GM20000 (cell line): Measurements from ENCODE around the gene ENDOV.
A peak's percentile ranks its signal among the peaks of the same experiment; 100 is the strongest.

Experiments
- DNase-seq: peaks from one replicate; pipeline ENCODE4 v3.0.0; 2012; ENCODE audit warnings: low spot score
- TF ChIP-seq, protein P1 (sequence below): IDR thresholded peaks from 2 replicates; pipeline ENCODE4 v1.5.1; 2012; ENCODE audit warnings: mild to moderate bottlenecking, control low read depth; ENCODE audit errors: extremely low read depth, missing control alignments

ENDOV gene

DNA sequence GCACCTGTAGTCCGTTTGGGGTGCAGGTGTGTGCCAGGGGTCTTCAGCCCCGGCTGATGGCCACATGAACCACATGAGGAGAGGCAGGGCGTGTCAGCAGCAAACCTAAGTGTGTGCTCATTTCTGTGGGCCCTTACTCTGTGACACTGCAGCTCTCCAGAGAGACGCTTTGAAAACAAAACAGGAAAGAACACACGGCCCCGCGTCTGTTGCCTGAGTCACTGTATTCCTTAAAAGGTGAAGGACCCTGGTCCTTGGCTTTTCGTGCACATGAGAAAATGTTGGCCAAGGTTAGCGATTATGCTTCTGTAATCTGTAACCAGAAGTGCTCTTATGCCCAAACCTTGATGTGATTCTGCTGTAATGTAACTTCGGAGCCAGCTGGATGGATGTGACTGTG, 22.6 kb downstream of the ENDOV start:
- TF ChIP-seq, protein P1, sequence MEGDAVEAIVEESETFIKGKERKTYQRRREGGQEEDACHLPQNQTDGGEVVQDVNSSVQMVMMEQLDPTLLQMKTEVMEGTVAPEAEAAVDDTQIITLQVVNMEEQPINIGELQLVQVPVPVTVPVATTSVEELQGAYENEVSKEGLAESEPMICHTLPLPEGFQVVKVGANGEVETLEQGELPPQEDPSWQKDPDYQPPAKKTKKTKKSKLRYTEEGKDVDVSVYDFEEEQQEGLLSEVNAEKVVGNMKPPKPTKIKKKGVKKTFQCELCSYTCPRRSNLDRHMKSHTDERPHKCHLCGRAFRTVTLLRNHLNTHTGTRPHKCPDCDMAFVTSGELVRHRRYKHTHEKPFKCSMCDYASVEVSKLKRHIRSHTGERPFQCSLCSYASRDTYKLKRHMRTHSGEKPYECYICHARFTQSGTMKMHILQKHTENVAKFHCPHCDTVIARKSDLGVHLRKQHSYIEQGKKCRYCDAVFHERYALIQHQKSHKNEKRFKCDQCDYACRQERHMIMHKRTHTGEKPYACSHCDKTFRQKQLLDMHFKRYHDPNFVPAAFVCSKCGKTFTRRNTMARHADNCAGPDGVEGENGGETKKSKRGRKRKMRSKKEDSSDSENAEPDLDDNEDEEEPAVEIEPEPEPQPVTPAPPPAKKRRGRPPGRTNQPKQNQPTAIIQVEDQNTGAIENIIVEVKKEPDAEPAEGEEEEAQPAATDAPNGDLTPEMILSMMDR, result no peak
- DNase-seq, result no peak

DNA sequence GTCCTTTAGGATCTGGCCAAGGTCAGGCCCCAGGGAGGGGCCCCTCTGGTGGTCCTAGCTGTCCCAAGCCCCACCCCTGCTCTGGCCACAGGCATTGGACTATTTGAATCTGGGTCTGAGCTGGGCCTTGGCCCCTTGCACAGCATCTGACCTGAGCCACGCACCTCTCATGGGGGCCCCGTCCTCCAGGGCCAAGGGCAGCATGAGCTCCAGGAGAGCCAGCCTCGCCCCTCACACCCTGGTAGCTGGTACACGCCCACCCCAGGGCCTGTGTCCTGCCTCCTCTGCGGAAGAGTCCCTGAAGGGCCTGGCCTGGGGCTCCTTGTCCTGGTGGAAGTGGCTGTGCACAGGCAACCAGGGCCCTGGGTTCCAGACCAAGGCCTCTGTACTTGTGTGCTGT, 23.8 kb downstream of the ENDOV start:
- TF ChIP-seq, protein P1, result no peak
- DNase-seq, result no peak

DNA sequence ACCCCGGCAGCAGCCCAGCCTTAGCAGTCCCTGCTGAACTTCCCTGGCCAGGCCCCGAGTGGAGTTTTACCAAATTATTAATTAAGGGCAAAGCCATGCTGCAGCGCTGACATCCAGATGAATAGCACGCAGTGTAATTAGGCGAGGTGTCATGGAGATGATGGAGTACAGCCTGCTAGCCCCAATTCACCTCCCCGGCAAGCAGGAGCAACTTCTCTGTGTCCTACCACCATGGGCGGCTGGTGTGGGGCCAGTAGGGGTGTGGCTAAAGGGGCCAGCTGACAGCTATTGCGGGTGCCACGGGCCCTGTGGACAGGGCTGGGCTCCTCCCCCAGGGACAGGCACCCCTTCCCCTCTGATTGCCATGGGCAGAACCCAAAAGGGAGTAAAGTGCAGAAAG, 24.5 kb downstream of the ENDOV start:
- TF ChIP-seq, protein P1, result no peak
- no peak for DNase-seq

DNA sequence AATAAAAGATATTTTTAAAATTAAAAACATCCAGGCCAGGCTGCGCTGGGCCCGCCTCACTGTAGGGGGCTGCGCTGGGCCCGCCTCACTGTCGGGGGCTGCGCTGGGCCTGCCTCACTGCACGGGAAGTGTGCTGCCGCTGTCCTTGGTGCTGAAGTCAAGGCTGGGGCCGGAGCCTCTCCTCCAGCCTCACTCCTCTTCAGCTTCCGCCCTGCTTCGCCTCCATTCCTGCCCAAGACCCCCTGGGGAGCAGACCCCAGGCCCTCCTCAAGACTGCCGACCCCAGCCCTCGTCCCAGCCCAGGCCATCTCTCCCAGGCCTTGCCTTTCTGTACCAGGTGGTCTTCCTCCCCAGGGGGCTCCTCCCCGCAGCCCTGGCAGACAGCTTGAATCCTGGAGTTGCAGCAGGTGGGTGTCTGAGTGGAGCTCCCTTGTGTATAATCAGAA, 26.2 kb downstream of the ENDOV start:
- peak; percentile 86 for DNase-seq
- TF ChIP-seq, protein P1, result no peak

DNA sequence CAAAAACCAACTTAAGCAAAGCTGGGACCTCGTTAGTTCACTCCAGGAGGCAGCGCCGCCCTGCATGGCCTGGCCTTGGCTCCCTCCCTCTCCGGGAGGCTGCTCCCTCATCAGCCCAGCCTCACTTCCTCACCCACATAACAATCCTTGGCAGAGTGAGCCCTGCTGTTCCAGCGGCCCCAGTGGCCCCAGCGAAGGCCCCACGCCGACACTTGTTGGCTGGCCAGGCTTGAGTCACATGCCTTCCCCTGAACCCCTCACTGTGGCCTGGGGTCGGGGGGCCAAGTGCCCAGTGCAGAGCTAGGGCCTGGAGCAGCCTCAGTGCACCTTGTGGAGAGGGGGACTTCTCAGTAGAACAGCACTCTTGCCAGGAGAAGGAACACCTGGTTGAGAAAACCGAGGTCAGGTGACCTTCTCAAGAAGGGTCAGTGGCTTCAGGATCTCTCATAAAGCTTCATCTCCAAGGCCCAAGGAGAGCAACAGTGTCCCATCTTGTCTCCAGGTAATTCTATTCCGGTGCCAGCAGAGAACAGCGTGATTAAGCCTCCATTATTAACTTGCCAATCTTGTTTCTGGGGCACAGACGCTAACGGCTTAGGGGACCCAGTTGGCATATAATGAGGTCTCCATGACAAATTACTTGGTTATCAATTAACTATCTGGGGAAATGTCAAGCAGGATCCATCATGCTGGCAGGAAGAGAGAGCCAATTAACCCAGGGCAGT, 26.8 kb downstream of the ENDOV start:
- DNase-seq, result no peak
- TF ChIP-seq, protein P1, result no peak

DNA sequence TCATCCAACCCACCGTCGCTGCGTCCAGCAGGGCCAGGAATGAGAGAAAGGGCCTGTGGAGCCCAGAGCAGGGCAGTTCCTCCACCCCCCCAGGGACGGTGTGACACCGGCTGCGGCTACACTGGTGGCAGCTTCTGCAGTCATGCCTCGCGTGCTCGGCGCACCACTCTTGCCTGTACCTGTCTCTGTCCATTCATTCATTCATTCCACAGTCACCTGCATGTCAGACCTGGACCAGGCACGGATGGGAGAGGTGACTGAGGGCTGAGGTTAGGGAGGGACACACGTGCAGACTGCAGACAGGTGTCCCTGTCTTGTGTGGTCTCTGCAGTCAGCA, 27.3 kb downstream of the ENDOV start:
- DNase-seq, result no peak
- TF ChIP-seq, protein P1, result no peak

DNA sequence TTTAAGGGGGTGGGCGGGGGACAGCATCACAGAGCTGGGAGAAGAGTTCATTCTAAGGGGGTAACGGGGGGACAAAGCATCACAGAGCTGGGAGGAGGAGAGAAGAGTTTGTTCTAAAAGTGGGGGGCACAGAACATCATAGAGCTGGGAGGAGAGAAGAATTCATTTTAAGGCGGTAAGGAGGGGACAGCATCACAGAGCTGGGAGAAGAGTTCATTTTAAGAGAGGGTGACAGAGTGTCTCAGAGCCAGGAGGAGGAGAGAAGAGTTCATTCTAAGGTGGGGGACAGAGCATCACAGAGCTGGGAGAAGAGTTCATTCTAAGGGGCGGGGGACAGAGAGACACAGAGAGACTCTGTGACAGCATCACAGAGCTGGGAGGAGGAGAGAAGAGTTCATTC, 27.8 kb downstream of the ENDOV start:
- no peak for DNase-seq
- TF ChIP-seq, protein P1, result no peak
